HCT116 (cell line): ENCODE results near the gene BRINP3.

Experiments
- CBX3 ChIP-seq: IDR thresholded peaks from 2 replicates; pipeline ENCODE4 v1.6.1; 2012; ENCODE audit warnings: low read depth
- CEBPB ChIP-seq: IDR thresholded peaks from 2 replicates; pipeline ENCODE4 v1.6.1; 2012; ENCODE audit warnings: low read depth
- CTCF ChIP-seq, 3 experiments: fragments of 200-600 bp in 1 of 3; sonication (generic) in 1 of 3; IDR thresholded peaks in 2 of 3; conservative IDR thresholded peaks in 1 of 3; 2 replicates each; pipeline ENCODE4 v1.5.1; 2012 to 2017; ENCODE audit warnings: low read depth in 2 of 3, low read length in 2 of 3, antibody characterized with exemption in 1 of 3, borderline replicate concordance in 1 of 3, control low read depth in 1 of 3, mild to moderate bottlenecking in 1 of 3, mixed read lengths in 1 of 3, mixed run types in 1 of 3, moderate library complexity in 1 of 3; ENCODE audit not compliant: insufficient read depth in 1 of 3
- EZH2phosphoT487 ChIP-seq: fragments of 200-600 bp; IDR thresholded peaks from 2 replicates; pipeline ENCODE4 v1.6.1; 2018; ENCODE audit warnings: antibody characterized with exemption, borderline replicate concordance
- FOSL1 ChIP-seq: IDR thresholded peaks from 2 replicates; pipeline ENCODE4 v1.6.1; 2012; ENCODE audit warnings: low read depth
- MAX ChIP-seq: IDR thresholded peaks from 2 replicates; pipeline ENCODE4 v1.6.1; 2012
- POLR2A ChIP-seq: IDR thresholded peaks from 2 replicates; pipeline ENCODE4 v1.7.0; 2011; ENCODE audit warnings: borderline replicate concordance; ENCODE audit not compliant: insufficient read depth, insufficient read length; ENCODE audit errors: extremely low read depth
- POLR2AphosphoS5 ChIP-seq: IDR thresholded peaks from 2 replicates; pipeline ENCODE4 v1.6.1; 2011; ENCODE audit warnings: mild to moderate bottlenecking, low read depth, low read length, moderate library complexity
- SP1 ChIP-seq: IDR thresholded peaks from 2 replicates; pipeline ENCODE4 v1.6.1; 2012; ENCODE audit warnings: low read depth
- SRF ChIP-seq: IDR thresholded peaks from 2 replicates; pipeline ENCODE4 v1.6.1; 2012; ENCODE audit warnings: low read depth
- ZFX ChIP-seq: fragments of 450-650 bp; IDR thresholded peaks from 2 replicates; pipeline ENCODE4 v1.6.1; 2017
- TF ChIP-seq, protein P1 (sequence below): IDR thresholded peaks from 2 replicates; pipeline ENCODE4 v1.6.1; 2012; ENCODE audit warnings: low read depth

DNA sequence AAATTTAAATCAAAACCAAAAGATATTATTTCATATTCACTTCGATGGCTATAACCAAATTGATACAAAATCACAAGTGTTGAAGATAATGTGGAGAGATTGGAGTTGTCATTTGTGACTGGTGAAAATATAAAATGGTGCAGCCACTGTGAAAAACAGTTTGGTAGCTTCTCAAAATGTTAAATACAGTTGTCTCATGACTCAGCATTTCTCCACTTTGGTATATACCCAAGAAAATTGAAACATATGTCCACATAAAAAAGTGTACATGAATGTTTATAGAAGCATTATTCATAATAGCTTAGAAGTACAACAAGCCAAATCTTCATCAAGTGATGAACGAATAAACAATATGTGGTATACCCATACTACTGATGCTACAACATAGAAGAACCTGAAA lies 318.5 kb downstream of the BRINP3 start:
- TF ChIP-seq POLR2AphosphoS5 (no peak), CEBPB (no peak), FOSL1 (no peak), SRF (no peak), CBX3 (no peak), MAX (no peak), CTCF (IDR thresholded peaks at IDR 0.05 in 2 of 3, conservative IDR thresholded peaks at IDR 0.05 in 1 of 3; ENCODE audit: borderline replicate concordance in 1 of 3, insufficient read depth in 1 of 3, low read depth in 2 of 3, low read length in 2 of 3) (no peak), POLR2A (no peak), EZH2phosphoT487 (no peak), SP1 (no peak), ZFX (no peak)
- TF ChIP-seq, protein P1, sequence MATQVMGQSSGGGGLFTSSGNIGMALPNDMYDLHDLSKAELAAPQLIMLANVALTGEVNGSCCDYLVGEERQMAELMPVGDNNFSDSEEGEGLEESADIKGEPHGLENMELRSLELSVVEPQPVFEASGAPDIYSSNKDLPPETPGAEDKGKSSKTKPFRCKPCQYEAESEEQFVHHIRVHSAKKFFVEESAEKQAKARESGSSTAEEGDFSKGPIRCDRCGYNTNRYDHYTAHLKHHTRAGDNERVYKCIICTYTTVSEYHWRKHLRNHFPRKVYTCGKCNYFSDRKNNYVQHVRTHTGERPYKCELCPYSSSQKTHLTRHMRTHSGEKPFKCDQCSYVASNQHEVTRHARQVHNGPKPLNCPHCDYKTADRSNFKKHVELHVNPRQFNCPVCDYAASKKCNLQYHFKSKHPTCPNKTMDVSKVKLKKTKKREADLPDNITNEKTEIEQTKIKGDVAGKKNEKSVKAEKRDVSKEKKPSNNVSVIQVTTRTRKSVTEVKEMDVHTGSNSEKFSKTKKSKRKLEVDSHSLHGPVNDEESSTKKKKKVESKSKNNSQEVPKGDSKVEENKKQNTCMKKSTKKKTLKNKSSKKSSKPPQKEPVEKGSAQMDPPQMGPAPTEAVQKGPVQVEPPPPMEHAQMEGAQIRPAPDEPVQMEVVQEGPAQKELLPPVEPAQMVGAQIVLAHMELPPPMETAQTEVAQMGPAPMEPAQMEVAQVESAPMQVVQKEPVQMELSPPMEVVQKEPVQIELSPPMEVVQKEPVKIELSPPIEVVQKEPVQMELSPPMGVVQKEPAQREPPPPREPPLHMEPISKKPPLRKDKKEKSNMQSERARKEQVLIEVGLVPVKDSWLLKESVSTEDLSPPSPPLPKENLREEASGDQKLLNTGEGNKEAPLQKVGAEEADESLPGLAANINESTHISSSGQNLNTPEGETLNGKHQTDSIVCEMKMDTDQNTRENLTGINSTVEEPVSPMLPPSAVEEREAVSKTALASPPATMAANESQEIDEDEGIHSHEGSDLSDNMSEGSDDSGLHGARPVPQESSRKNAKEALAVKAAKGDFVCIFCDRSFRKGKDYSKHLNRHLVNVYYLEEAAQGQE = no peak
